KMS-11 (cell line): ENCODE data around the gene KCTD17.

Experiments used
- H2AFZ ChIP-seq: fragments of 200-600 bp; sonication (generic); 2 replicates; pipeline ENCODE4 v1.6.1; 2016; ENCODE audit warnings: antibody characterized with exemption, mixed run types, low read depth
- H3K27ac ChIP-seq: fragments of 200-600 bp; sonication (generic); 2 replicates; pipeline ENCODE4 v1.6.1; 2016; ENCODE audit warnings: mild to moderate bottlenecking, mixed run types
- H3K27me3 ChIP-seq: fragments of 200-600 bp; sonication (generic); 2 replicates; pipeline ENCODE4 v1.6.1; 2017; ENCODE audit warnings: mild to moderate bottlenecking, low read depth, mixed run types, moderate library complexity; ENCODE audit not compliant: insufficient read depth
- H3K36me3 ChIP-seq: fragments of 200-600 bp; sonication (generic); 2 replicates; pipeline ENCODE4 v1.6.1; 2017; ENCODE audit warnings: mild to moderate bottlenecking, mixed run types; ENCODE audit not compliant: insufficient read depth
- H3K4me1 ChIP-seq: fragments of 200-600 bp; sonication (generic); 2 replicates; pipeline ENCODE4 v1.6.1; 2016; ENCODE audit warnings: mild to moderate bottlenecking, low read depth, mixed run types; ENCODE audit not compliant: poor library complexity, severe bottlenecking
- H3K4me2 ChIP-seq: fragments of 200-600 bp; sonication (generic); 2 replicates; pipeline ENCODE4 v1.7.0; 2016; ENCODE audit warnings: mild to moderate bottlenecking, mixed run types
- H3K4me3 ChIP-seq: fragments of 200-600 bp; sonication (generic); IDR thresholded peaks from 2 replicates; pipeline ENCODE4 v1.6.1; 2017; ENCODE audit warnings: low read depth, low read length, mixed read lengths; ENCODE audit not compliant: insufficient read depth
- H3K79me2 ChIP-seq: fragments of 200-600 bp; sonication (generic); 2 replicates; pipeline ENCODE4 v1.6.1; 2016; ENCODE audit warnings: low read depth, mixed run types; ENCODE audit not compliant: insufficient read depth
- H3K9ac ChIP-seq: fragments of 200-600 bp; sonication (generic); 2 replicates; pipeline ENCODE4 v1.6.1; 2016; ENCODE audit warnings: mild to moderate bottlenecking, mixed run types
- H4K20me1 ChIP-seq: fragments of 200-600 bp; sonication (generic); 2 replicates; pipeline ENCODE4 v1.6.1; 2016; ENCODE audit warnings: mild to moderate bottlenecking, mixed run types; ENCODE audit not compliant: insufficient read depth
- TF ChIP-seq, protein P1 (sequence below): fragments of 200-600 bp; sonication (generic); conservative IDR thresholded peaks from 2 replicates; pipeline ENCODE4 v1.6.1; 2017; ENCODE audit warnings: low read depth, mild to moderate bottlenecking, antibody characterized with exemption, low read length, moderate library complexity, mixed read lengths

Gene KCTD17

GRCh38 chr22:37088750-37089408 is 37.3 kb downstream of the KCTD17 start:
- Histone ChIP-seq H3K4me3 (no peak overlapping the region), H3K79me2 (no peaks in the 10 kb centered on the region), H3K9ac (no peak overlapping the region), H2AFZ (no peak overlapping the region), H3K27me3 (peaks cover 15% of the 10 kb centered on the region; the same call in 1 of the 2 replicates), H3K27ac (no peak overlapping the region), H4K20me1 (no peaks in the 10 kb centered on the region), H3K36me3 (no peaks in the 10 kb centered on the region), H3K4me2 (no peak overlapping the region), H3K4me1 (no peaks in the 10 kb centered on the region)
- TF ChIP-seq, protein P1, sequence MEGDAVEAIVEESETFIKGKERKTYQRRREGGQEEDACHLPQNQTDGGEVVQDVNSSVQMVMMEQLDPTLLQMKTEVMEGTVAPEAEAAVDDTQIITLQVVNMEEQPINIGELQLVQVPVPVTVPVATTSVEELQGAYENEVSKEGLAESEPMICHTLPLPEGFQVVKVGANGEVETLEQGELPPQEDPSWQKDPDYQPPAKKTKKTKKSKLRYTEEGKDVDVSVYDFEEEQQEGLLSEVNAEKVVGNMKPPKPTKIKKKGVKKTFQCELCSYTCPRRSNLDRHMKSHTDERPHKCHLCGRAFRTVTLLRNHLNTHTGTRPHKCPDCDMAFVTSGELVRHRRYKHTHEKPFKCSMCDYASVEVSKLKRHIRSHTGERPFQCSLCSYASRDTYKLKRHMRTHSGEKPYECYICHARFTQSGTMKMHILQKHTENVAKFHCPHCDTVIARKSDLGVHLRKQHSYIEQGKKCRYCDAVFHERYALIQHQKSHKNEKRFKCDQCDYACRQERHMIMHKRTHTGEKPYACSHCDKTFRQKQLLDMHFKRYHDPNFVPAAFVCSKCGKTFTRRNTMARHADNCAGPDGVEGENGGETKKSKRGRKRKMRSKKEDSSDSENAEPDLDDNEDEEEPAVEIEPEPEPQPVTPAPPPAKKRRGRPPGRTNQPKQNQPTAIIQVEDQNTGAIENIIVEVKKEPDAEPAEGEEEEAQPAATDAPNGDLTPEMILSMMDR, result no peak

- H2AFZ ChIP-seq, result no peak overlapping the region
- H3K27ac ChIP-seq, result no peak overlapping the region
- TF ChIP-seq, protein P1, result no peak
- no peaks in the 10 kb centered on the region for H4K20me1 ChIP-seq
- no peaks in the 10 kb centered on the region for H3K36me3 ChIP-seq
- no peaks in the 10 kb centered on the region for H3K4me1 ChIP-seq
- peaks cover 15% of the 10 kb centered on the region; the same call in 1 of the 2 replicates for H3K27me3 ChIP-seq
- H3K79me2 ChIP-seq, result no peaks in the 10 kb centered on the region
- no peak overlapping the region for H3K4me2 ChIP-seq
- no peak overlapping the region for H3K4me3 ChIP-seq
- H3K9ac ChIP-seq, result no peak overlapping the region
These were observed 37.9 kb downstream of the KCTD17 start for GRCh38 chr22:37089434-37089833.

DNA sequence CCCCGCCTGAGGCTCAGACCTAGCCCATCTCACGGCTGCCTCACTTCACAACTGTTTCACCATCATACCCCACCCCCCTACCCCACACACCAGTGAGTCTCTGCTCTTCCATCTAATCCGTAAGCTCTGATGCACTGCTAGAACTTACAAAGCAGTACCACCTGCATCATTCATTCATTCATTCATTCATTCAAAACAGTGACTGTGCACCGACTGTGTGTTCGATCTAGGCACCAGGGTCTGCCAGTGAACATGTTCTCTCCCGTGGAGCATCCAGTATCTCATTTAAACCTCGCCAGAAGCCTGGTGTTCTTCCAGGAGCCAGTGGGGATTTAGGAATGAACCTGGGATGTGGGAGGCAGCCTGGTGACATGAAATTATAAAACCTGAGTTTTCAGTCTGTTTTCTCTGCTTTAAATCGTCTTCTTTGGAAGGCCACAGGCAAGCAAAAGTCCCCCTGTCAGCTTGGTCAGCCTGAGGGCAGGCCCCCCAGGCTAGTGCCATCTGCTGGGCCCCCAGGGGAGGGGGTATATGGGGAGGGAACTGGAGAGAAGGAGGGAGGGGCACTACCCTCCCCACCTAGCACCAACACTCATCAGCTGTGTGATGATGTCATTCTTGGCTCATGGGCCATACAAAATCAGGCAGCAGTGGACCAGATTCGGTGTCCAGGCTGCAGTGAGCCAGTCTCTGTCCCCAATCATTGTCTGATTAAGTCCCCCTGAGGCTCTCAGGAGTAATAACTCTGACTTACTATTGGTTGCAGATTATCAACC is 39.6 kb downstream of the KCTD17 start:
- no peak overlapping the region for H3K27ac ChIP-seq
- H3K27me3 ChIP-seq, result peaks cover 17% of the 10 kb centered on the region; the same call in 1 of the 2 replicates
- H3K9ac ChIP-seq, result no peak overlapping the region
- H4K20me1 ChIP-seq, result no peaks in the 10 kb centered on the region
- H2AFZ ChIP-seq, result no peak overlapping the region
- no peak overlapping the region for H3K4me2 ChIP-seq
- H3K36me3 ChIP-seq, result no peaks in the 10 kb centered on the region
- TF ChIP-seq, protein P1, result no peak
- no peaks in the 10 kb centered on the region for H3K4me1 ChIP-seq
- no peak overlapping the region for H3K4me3 ChIP-seq
- H3K79me2 ChIP-seq, result no peaks in the 10 kb centered on the region

DNA sequence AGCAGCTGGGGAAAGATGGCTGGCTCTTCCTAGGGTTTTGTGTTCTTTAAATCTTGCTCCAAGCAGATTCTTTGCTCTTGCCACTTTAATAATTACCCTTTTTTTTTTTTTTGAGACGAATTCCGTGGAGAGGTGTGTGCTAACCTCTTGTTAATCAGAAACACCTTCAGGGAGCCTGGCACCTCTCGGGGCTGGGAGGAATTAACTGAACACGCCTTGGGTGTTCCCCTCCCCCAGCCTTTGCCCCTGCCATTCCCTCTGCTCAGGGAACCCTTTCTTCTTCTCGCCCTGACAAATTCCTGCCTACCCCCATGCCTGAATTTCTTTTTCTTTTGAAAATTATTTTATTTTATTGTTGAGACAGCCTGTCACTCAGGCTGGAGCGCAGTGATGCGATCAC is 40.5 kb downstream of the KCTD17 start:
- Histone ChIP-seq H3K36me3 (no peaks in the 10 kb centered on the region), H3K79me2 (no peaks in the 10 kb centered on the region), H3K4me2 (no peak overlapping the region), H2AFZ (no peak overlapping the region), H4K20me1 (no peaks in the 10 kb centered on the region), H3K4me1 (no peaks in the 10 kb centered on the region), H3K9ac (no peak overlapping the region), H3K27me3 (peaks cover 18% of the 10 kb centered on the region; the same call in 1 of the 2 replicates), H3K27ac (no peak overlapping the region), H3K4me3 (no peak overlapping the region)
- TF ChIP-seq, protein P1, result no peak
